ENCODE measurements around the gene GTPBP10. TPM values are rescaled to one million over a fixed set of nuclear protein-coding genes. Genes with fewer than 3 reads are reported as not detected.

Gene GTPBP10
- total RNA-seq, 1 donor from 2014 or later = 4.2 TPM

- DNase-seq (ENCODE audit: low read depth in 2 of 2) = no peak
These were observed 84.3 kb downstream of the GTPBP10 start for GRCh38 chr7:90430614-90431460.

- DNase-seq (ENCODE audit: low read depth in 2 of 2) = no peak
These were observed 86.2 kb downstream of the GTPBP10 start for GRCh38 chr7:90432752-90433151.

GRCh38 chr7:90433221-90433620 is 86.7 kb downstream of the GTPBP10 start:
- no peak for DNase-seq (ENCODE audit: low read depth in 2 of 2)

Other genes starting within 250 kb of the GTPBP10 start
- 1.8 and 10.7 TPM in 2 replicates for gene STEAP1, start 192.2 kb upstream of the GTPBP10 start, total RNA-seq
- gene STEAP2, start 135.0 kb upstream of the GTPBP10 start, total RNA-seq = under 0.01 and 2.0 TPM in 2 replicates
- 0.40 and 0.44 TPM in 2 replicates for gene CFAP69, start 101.5 kb upstream of the GTPBP10 start, total RNA-seq
- not detected in 2 replicates for gene FAM237B, start 25.4 kb upstream of the GTPBP10 start, total RNA-seq
- 10.5 and 15.5 TPM in 2 replicates for gene CLDN12, start 56.7 kb downstream of the GTPBP10 start, total RNA-seq
- gene PTTG1IP2, start 122.9 kb downstream of the GTPBP10 start, total RNA-seq = not detected in 2 replicates
- gene CDK14, start 249.6 kb downstream of the GTPBP10 start, total RNA-seq = 1.6 and 3.5 TPM in 2 replicates